Measurements from ENCODE around the gene PSMD6.

DNA sequence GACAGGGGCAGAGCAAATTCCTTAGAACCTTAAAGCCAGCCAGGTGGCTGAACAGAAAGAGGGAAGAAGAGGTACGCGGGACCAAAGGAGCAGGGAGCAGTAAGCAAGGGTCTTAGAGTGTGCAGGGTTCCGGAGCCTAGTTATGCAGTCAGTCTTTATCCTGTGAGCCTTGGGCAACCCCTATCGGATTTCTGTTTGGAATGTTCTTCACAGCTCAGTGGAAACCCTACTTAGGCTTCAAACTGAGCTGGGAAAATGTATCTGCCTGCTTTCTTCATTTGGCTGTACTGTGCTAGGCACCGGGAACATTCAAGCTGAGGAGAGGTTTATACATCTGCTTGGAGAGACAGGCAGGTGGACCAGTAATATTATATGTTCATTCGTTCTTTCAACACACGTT is 37.1 kb downstream of the PSMD6 start:
- TF ChIP-seq POLR2AphosphoS5 (IDR thresholded peaks at IDR 0.05; ENCODE audit: borderline replicate concordance, low read depth, low read length) (no peak), EZH2 (IDR thresholded peaks at IDR 0.05) (no peak)
